K562 (cell line): Measurements from ENCODE around the gene UBASH3A. TPM values are rescaled to one million over a fixed set of nuclear protein-coding genes. Genes with fewer than 3 reads are reported as not detected.

Experiments
- ATAC-seq: fragments of 200-7000 bp; cut with Tn5 transposase; 3 replicates; pipeline ENCODE4 v1.9.1; 2020; ENCODE audit warnings: moderate library complexity
- BruUV-seq: library from RNA; stranded (reverse); fragments of 400-500 nt; replicated peaks from 2 replicates; lab custom pipeline; 2021; lab: Mats Ljungman, UMichigan
- CTCF ChIA-PET: fragments of 300-600 bp; formaldehyde crosslinking; extraction: SDS; loops from one replicate; lab custom pipeline; 2021; ENCODE audit warnings: low intra/inter-chr PET ratio; lab: Yijun Ruan, JAX
- POLR2A ChIA-PET: fragments of 300-600, 350-650 bp; sonication (Branson Sonifier 250); formaldehyde crosslinking; extraction: SDS; loops from one replicate; lab custom pipeline; 2021; ENCODE audit warnings: antibody characterized with exemption, inconsistent platforms; lab: Yijun Ruan, JAX
- DNase-seq, 4 experiments: peaks; one replicate each; pipeline versions ENCODE4 v3.0.0 to v3.0.0-alpha.2; 2011 to 2018; ENCODE audit warnings: low spot score in 3 of 4, mixed read lengths in 3 of 4; ENCODE audit errors: extremely low read depth in 1 of 4
- FAIRE-seq: peaks from 2 replicates; lab custom pipeline; 2011; peaks lifted over from hg19 to GRCh38; lab: Jason Lieb, UNC
- H2AFZ ChIP-seq: 2 replicates; pipeline ENCODE4 v1.6.0; 2011; ENCODE audit warnings: low read depth, low read length, control low read depth, inconsistent platforms
- H3K27ac ChIP-seq: fragments of 200-600 bp; 3 replicates; pipeline ENCODE4 v1.8.0; 2011; ENCODE audit warnings: low read depth, mild to moderate bottlenecking, control low read depth, inconsistent platforms, low read length, moderate library complexity, mixed read lengths; ENCODE audit errors: extremely low read depth
- H3K27me3 ChIP-seq, 2 experiments: fragments of 300-600 bp in 1 of 2; 2 replicates in 1 of 2; 3 replicates in 1 of 2; pipeline versions ENCODE4 v1.6.0 to v1.8.0; 2011; ENCODE audit warnings: inconsistent platforms in 2 of 2, low read length in 2 of 2, mild to moderate bottlenecking in 1 of 2, mixed read lengths in 1 of 2, moderate library complexity in 1 of 2; ENCODE audit not compliant: control insufficient read depth in 2 of 2, insufficient read depth in 2 of 2
- H3K36me3 ChIP-seq: fragments of 300-600 bp; 3 replicates; pipeline ENCODE4 v1.8.0; 2011; ENCODE audit warnings: mild to moderate bottlenecking, low read length, inconsistent platforms; ENCODE audit not compliant: control insufficient read depth, insufficient read depth
- H3K4me1 ChIP-seq, 2 experiments: fragments of 200-600 bp in 1 of 2; replicated peaks in 1 of 2; 2 replicates in 1 of 2; 3 replicates in 1 of 2; pipeline versions ENCODE4 v1.5.1 to v1.8.0; 2011; ENCODE audit warnings: inconsistent platforms in 2 of 2, low read length in 2 of 2, mild to moderate bottlenecking in 1 of 2, mixed read lengths in 1 of 2, moderate library complexity in 1 of 2; ENCODE audit not compliant: control insufficient read depth in 2 of 2, insufficient read depth in 2 of 2
- H3K4me2 ChIP-seq: 2 replicates; pipeline ENCODE4 v1.6.1; 2011; ENCODE audit warnings: low read length, control low read depth, inconsistent platforms, mixed read lengths; ENCODE audit not compliant: insufficient read depth
- H3K4me3 ChIP-seq: fragments of 200-600 bp; sonication (generic), shearing (Covaris generic); 2 replicates; pipeline ENCODE4 v1.5.1; 2016; ENCODE audit warnings: control low read depth, inconsistent platforms
- H3K79me2 ChIP-seq: fragments of 200-600 bp; 3 replicates; pipeline ENCODE4 v1.8.0; 2011; ENCODE audit warnings: low read length, inconsistent platforms; ENCODE audit not compliant: control insufficient read depth, insufficient read depth
- H3K9ac ChIP-seq, 2 experiments: 2 replicates each; pipeline versions ENCODE4 v1.6.0 to v1.6.1; 2011; ENCODE audit warnings: low read depth in 2 of 2, low read length in 2 of 2, control low read depth in 1 of 2, inconsistent platforms in 1 of 2, mild to moderate bottlenecking in 1 of 2, mixed read lengths in 1 of 2; ENCODE audit not compliant: insufficient read depth in 1 of 2
- H3K9me1 ChIP-seq: one replicate; pipeline ENCODE4 v1.6.0; 2011; ENCODE audit warnings: inconsistent platforms, mild to moderate bottlenecking, low read length, moderate library complexity; ENCODE audit not compliant: control insufficient read depth, insufficient read depth
- H3K9me3 ChIP-seq: replicated peaks from 2 replicates; pipeline ENCODE4 v1.5.1; 2011; ENCODE audit warnings: low read depth, low read length, inconsistent platforms; ENCODE audit not compliant: control insufficient read depth, insufficient read depth
- H4K20me1 ChIP-seq: replicated peaks from 2 replicates; pipeline ENCODE4 v1.6.1; 2011; ENCODE audit warnings: low read length, inconsistent platforms, mixed read lengths; ENCODE audit not compliant: control insufficient read depth, insufficient read depth
- CBX5 ChIP-seq: IDR thresholded peaks from 2 replicates; pipeline ENCODE4 v1.6.1; 2014; ENCODE audit warnings: low read depth, borderline replicate concordance
- HDAC1 ChIP-seq, 2 experiments: fragments of 450-650 bp; IDR thresholded peaks; 2 replicates each; pipeline ENCODE4 v1.6.1; 2016 to 2017; ENCODE audit warnings: inconsistent platforms in 1 of 2, mild to moderate bottlenecking in 1 of 2, moderate library complexity in 1 of 2
- NCOA2 ChIP-seq, 2 experiments: fragments of 450-650 bp; IDR thresholded peaks; 2 replicates each; pipeline ENCODE4 v1.6.1; 2018; ENCODE audit warnings: mild to moderate bottlenecking in 2 of 2, moderate library complexity in 1 of 2; ENCODE audit not compliant: partially characterized antibody in 2 of 2
- SRSF3 ChIP-seq: fragments of 200-400 bp; formaldehyde crosslinking; IDR thresholded peaks from 2 replicates; pipeline ENCODE4 v1.6.1; 2016; ENCODE audit warnings: mild to moderate bottlenecking, low read length, moderate library complexity; ENCODE audit not compliant: insufficient read depth
- TRIM24 ChIP-seq, 2 experiments: fragments of 450-650 bp; IDR thresholded peaks; 2 replicates each; pipeline ENCODE4 v1.6.1; 2016
- ZKSCAN8 ChIP-seq: fragments of 200-800 bp; sonication (Bioruptor generic); IDR thresholded peaks from 2 replicates; pipeline ENCODE4 v1.6.1; 2016; ENCODE audit warnings: missing genetic modification characterization, missing compliant biosample characterization
- ZNF589 ChIP-seq: fragments of 200-800 bp; sonication (Bioruptor generic); IDR thresholded peaks from 2 replicates; pipeline ENCODE4 v1.6.1; 2016; ENCODE audit warnings: low read depth, missing genetic modification characterization, missing compliant biosample characterization
- ZZZ3 ChIP-seq: fragments of 450-650 bp; IDR thresholded peaks from 2 replicates; pipeline ENCODE4 v1.6.1; 2016; ENCODE audit warnings: antibody characterized with exemption, mild to moderate bottlenecking, moderate library complexity
- WGBS: fragments of 100-300 bp; shearing (Covaris generic); methylation state at CpG from one replicate; pipeline ENCODE4 v1.1.6; 2016; ENCODE audit warnings: low coverage, mixed read lengths; ENCODE audit not compliant: insufficient coverage; ENCODE audit errors: missing lambda C conversion rate; 5-methylcytosine and 5-hydroxymethylcytosine counted together
- in situ Hi-C: fragments of 300-500 bp; cut with MboI; formaldehyde crosslinking; loops from 4 replicates; pipeline ENCODE4 v1.15.0; 2018; ENCODE audit warnings: inconsistent platforms, mixed read lengths
- intact Hi-C: fragments of 100-400 bp; cut with micrococcal nuclease; formaldehyde crosslinking; loops from 2 replicates; pipeline ENCODE4 v1.14.2; 2022
- polyA plus RNA-seq, 8 experiments: library from polyadenylated mRNA; depleted of rRNA in 4 of 8; stranded (reverse) in 5 of 8; unstranded in 3 of 8; fragments of >200 nt; fragmentation: Nextera tagmentation in 2 of 8; fragmentation: Illumina TruSeq in 1 of 8; extraction: Ambion mirVana in 2 of 8; extraction: Trizol in 1 of 8; gene quantifications; 2 replicates each; pipeline versions ENCODE4 v1.2.1 to v1.2.3, GENCODE V29; 2011 to 2014; ENCODE audit warnings: inconsistent platforms in 1 of 8, missing spikeins in 1 of 8
- total RNA-seq, 7 experiments: library from RNA; depleted of rRNA in 6 of 7; stranded (reverse); fragments of >200 nt in 6 of 7; fragmentation: Illumina TruSeq in 2 of 7; extraction: Trizol in 2 of 7; gene quantifications; 2 replicates each; pipeline versions ENCODE4 v1.2.1 to v1.2.3, GENCODE V29; 2011 to 2021; ENCODE audit warnings: low replicate concordance in 1 of 7
- TF ChIP-seq, protein P1 (sequence below): fragments of 250-450 bp; sonication (Bioruptor Pico); IDR thresholded peaks from 2 replicates; pipeline ENCODE4 v1.5.0; 2020; ENCODE audit warnings: mild to moderate bottlenecking
- TF ChIP-seq, protein P2 (sequence below): fragments of 450-650 bp; formaldehyde crosslinking; IDR thresholded peaks from 2 replicates; pipeline ENCODE4 v1.4.0; 2020; ENCODE audit warnings: mild to moderate bottlenecking
- TF ChIP-seq, protein P3 (sequence below): fragments of 450-650 bp; IDR thresholded peaks from 2 replicates; pipeline ENCODE4 v1.6.1; 2016; ENCODE audit warnings: borderline replicate concordance
- TF ChIP-seq, protein P4 (sequence below): fragments of 450-650 bp; IDR thresholded peaks from 2 replicates; pipeline ENCODE4 v1.7.0; 2016; ENCODE audit warnings: borderline replicate concordance
- TF ChIP-seq, protein P5 (sequence below): sonication (generic); formaldehyde crosslinking; IDR thresholded peaks from 2 replicates; pipeline ENCODE4 v1.8.0; 2022; ENCODE audit warnings: mild to moderate bottlenecking, missing genetic modification reagents

Gene UBASH3A
- total and polyA plus RNA-seq, 9 of the 15 experiments (the other 6 are each of a cell fraction or from before 2014, with no cell fraction given), result 0.23 to 1.8 (median 1.1) TPM

DNA sequence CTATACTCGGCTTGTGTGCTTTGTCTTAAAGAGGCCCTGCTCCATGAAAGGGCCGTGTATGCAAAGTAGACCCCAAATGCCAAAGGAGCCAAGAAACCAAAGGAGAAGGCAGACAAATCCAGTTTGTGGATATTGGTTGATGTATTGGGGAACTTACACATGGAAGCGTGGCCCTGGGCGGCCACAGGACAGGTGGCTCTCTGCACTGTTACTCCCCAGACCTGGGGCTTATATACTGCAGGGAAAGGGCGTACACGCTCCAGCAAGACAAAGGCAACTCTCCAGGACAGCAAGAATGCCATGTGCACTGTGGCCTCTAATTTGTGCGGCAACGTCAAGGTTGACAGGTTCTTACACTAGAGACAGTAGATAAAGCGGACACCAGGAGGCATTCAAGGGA, 67.5 kb downstream of the UBASH3A start (continued):
- TF ChIP-seq, protein P1, sequence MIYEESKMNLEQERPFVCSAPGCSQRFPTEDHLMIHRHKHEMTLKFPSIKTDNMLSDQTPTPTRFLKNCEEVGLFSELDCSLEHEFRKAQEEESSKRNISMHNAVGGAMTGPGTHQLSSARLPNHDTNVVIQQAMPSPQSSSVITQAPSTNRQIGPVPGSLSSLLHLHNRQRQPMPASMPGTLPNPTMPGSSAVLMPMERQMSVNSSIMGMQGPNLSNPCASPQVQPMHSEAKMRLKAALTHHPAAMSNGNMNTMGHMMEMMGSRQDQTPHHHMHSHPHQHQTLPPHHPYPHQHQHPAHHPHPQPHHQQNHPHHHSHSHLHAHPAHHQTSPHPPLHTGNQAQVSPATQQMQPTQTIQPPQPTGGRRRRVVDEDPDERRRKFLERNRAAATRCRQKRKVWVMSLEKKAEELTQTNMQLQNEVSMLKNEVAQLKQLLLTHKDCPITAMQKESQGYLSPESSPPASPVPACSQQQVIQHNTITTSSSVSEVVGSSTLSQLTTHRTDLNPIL (CRISPR knock-in tag), result no peak
- TF ChIP-seq ZKSCAN8 (CRISPR knock-in tag) (no peak), HDAC1 (IDR thresholded peaks at IDR 0.05) (no peak)
- TF ChIP-seq, protein P2, sequence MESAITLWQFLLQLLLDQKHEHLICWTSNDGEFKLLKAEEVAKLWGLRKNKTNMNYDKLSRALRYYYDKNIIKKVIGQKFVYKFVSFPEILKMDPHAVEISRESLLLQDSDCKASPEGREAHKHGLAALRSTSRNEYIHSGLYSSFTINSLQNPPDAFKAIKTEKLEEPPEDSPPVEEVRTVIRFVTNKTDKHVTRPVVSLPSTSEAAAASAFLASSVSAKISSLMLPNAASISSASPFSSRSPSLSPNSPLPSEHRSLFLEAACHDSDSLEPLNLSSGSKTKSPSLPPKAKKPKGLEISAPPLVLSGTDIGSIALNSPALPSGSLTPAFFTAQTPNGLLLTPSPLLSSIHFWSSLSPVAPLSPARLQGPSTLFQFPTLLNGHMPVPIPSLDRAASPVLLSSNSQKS, result no peak
- TF ChIP-seq, protein P3, sequence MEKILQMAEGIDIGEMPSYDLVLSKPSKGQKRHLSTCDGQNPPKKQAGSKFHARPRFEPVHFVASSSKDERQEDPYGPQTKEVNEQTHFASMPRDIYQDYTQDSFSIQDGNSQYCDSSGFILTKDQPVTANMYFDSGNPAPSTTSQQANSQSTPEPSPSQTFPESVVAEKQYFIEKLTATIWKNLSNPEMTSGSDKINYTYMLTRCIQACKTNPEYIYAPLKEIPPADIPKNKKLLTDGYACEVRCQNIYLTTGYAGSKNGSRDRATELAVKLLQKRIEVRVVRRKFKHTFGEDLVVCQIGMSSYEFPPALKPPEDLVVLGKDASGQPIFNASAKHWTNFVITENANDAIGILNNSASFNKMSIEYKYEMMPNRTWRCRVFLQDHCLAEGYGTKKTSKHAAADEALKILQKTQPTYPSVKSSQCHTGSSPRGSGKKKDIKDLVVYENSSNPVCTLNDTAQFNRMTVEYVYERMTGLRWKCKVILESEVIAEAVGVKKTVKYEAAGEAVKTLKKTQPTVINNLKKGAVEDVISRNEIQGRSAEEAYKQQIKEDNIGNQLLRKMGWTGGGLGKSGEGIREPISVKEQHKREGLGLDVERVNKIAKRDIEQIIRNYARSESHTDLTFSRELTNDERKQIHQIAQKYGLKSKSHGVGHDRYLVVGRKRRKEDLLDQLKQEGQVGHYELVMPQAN, result no peak

DNA sequence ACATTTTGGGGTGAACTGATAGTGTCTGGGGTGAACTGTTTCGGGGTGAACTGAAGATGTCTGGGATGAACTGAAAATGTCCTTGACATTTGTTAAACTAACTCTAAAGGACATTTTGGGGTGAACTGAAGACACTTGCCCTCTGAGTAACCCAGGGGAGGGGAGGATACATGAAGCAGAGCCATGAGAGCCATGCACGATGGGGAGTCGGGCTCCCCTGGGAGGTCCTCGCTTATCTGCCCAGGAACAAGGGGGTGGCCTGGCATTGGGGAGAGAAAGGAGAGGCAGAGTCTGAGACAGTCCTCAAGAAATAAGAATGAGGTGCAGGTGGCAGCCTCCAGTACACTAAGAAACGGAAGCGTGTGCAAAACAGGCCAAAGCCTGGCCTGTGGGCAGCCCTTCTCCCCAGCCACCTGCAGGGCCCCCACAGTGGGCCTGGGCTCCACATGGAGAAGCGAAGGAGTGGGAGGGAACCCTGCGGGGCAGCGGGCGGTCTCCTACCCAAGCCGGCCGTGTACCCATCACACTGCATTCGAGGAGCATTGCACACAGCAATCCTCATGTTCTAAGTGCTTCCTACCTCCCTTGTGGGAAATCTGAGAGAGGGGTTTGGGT, 68.1 kb downstream of the UBASH3A start:
- H3K4me1 ChIP-seq, result peaks cover 8 to 12% of the 10 kb centered on the region in 2 experiments
- H3K36me3 ChIP-seq, result no peaks in the 10 kb centered on the region
- ChIA-PET CTCF (no interaction called here), POLR2A (interaction anchor here (1.1 kb wide), 1 partner anchor 12 kb away, joined by 3 read pairs; no protein-coding TSS in a partner anchor)
- H2AFZ ChIP-seq, result no peak overlapping the region
- no peak for ATAC-seq
- no peaks in the 10 kb centered on the region for H3K9me1 ChIP-seq
- H3K27ac ChIP-seq, result no peak overlapping the region
- no peaks in the 10 kb centered on the region for H4K20me1 ChIP-seq
- H3K27me3 ChIP-seq, result peaks cover 28 to 48% of the 10 kb centered on the region in 2 experiments
- no peak overlapping the region for H3K4me3 ChIP-seq
- in situ Hi-C loops, result no loop called here
- no TSS peak for BruUV-seq
- intact Hi-C loops, result no loop called here
- no peak for FAIRE-seq
- no peak overlapping the region for H3K9ac ChIP-seq
- 5% methylated on average over 13 of the region's 13 CpGs for WGBS
- H3K9me3 ChIP-seq, result no peaks in the 10 kb centered on the region
- no peaks in the 10 kb centered on the region for H3K79me2 ChIP-seq
- no peak overlapping the region for H3K4me2 ChIP-seq
- DNase-seq, result no peak
- TF ChIP-seq ZZZ3 (no peak), SRSF3 (no peak), ZNF589 (CRISPR knock-in tag) (no peak), TRIM24 (IDR thresholded peaks at IDR 0.05) (no peak), NCOA2 (IDR thresholded peaks at IDR 0.05; ENCODE audit: partially characterized antibody in 2 of 2) (no peak), CBX5 (no peak)
- TF ChIP-seq, protein P4, sequence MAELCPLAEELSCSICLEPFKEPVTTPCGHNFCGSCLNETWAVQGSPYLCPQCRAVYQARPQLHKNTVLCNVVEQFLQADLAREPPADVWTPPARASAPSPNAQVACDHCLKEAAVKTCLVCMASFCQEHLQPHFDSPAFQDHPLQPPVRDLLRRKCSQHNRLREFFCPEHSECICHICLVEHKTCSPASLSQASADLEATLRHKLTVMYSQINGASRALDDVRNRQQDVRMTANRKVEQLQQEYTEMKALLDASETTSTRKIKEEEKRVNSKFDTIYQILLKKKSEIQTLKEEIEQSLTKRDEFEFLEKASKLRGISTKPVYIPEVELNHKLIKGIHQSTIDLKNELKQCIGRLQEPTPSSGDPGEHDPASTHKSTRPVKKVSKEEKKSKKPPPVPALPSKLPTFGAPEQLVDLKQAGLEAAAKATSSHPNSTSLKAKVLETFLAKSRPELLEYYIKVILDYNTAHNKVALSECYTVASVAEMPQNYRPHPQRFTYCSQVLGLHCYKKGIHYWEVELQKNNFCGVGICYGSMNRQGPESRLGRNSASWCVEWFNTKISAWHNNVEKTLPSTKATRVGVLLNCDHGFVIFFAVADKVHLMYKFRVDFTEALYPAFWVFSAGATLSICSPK, result no peak
- TF ChIP-seq, protein P5, sequence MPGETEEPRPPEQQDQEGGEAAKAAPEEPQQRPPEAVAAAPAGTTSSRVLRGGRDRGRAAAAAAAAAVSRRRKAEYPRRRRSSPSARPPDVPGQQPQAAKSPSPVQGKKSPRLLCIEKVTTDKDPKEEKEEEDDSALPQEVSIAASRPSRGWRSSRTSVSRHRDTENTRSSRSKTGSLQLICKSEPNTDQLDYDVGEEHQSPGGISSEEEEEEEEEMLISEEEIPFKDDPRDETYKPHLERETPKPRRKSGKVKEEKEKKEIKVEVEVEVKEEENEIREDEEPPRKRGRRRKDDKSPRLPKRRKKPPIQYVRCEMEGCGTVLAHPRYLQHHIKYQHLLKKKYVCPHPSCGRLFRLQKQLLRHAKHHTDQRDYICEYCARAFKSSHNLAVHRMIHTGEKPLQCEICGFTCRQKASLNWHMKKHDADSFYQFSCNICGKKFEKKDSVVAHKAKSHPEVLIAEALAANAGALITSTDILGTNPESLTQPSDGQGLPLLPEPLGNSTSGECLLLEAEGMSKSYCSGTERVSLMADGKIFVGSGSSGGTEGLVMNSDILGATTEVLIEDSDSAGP, result no peak
